ENCODE measurements around the gene RABEP2. TPM values are rescaled to one million over a fixed set of nuclear protein-coding genes. Genes with fewer than 3 reads are reported as not detected.
A peak's percentile ranks its signal among the peaks of the same experiment; 100 is the strongest.

RABEP2 gene
- total and polyA plus RNA-seq, 9 of the 15 experiments (the other 6 are each of a cell fraction or from before 2014, with no cell fraction given), result 0.15 to 13.4 (median 3.5) TPM

- TF ChIP-seq ZNF318 (IDR thresholded peaks at IDR 0.05; ENCODE audit: borderline replicate concordance in 1 of 2, low read depth in 1 of 2) (no peak), CTBP1 (IDR thresholded peaks at IDR 0.05; ENCODE audit: borderline replicate concordance) (peak; percentile 97; the same call in 1 of the 2 replicates), SRF (CRISPR knock-in tag; IDR thresholded peaks at IDR 0.05) (0 out of 4 replicates have a peak, but pooled peaks of 1 of the 2 experiments have one; percentile 31), ZBTB1 (CRISPR knock-in tag; IDR thresholded peaks at IDR 0.05; ENCODE audit: borderline replicate concordance, low read depth) (no peak), STAG1 (CRISPR knock-in tag; IDR thresholded peaks at IDR 0.05; ENCODE audit: borderline replicate concordance) (peak; percentile 68; the same call in 1 of the 2 replicates), REST (IDR thresholded peaks at IDR 0.05; ENCODE audit: borderline replicate concordance) (peak; percentile 38; the same call in 1 of the 2 replicates), REST (CRISPR knock-in tag; IDR thresholded peaks at IDR 0.05; ENCODE audit: low read depth) (no peak), TAF1 (IDR thresholded peaks at IDR 0.05; ENCODE audit: control insufficient read depth, extremely low read depth, insufficient read depth, low read length, severe bottlenecking) (no peak), MAFK (IDR thresholded peaks at IDR 0.05; ENCODE audit: low read length) (no peak), HDAC6 (IDR thresholded peaks at IDR 0.05; ENCODE audit: low read depth, low read length) (no peak), NFE2 (IDR thresholded peaks at IDR 0.05; ENCODE audit: low read depth) (no peak), ELF2 (CRISPR knock-in tag; IDR thresholded peaks at IDR 0.05) (no peak)
Measured at GRCh38 chr16:28974007-28974436, 49.0 kb upstream of the RABEP2 start (continued).
